HEK293T (cell line): ENCODE results near the gene RBM38.

Source experiments
- ARNT ChIP-seq: fragments of 450-650 bp; IDR thresholded peaks from 2 replicates; pipeline ENCODE4 v1.6.1; 2017; ENCODE audit warnings: mild to moderate bottlenecking
- CTBP1 ChIP-seq: fragments of 450-650 bp; IDR thresholded peaks from 2 replicates; pipeline ENCODE4 v1.6.1; 2016; ENCODE audit warnings: borderline replicate concordance
- ELF4 ChIP-seq: fragments of 450-650 bp; IDR thresholded peaks from 2 replicates; pipeline ENCODE4 v1.6.1; 2017; ENCODE audit warnings: antibody characterized with exemption
- FOXA1 ChIP-seq: fragments of 450-650 bp; IDR thresholded peaks from 2 replicates; pipeline ENCODE4 v1.6.1; 2016; ENCODE audit warnings: mild to moderate bottlenecking
- FOXK2 ChIP-seq: fragments of 450-650 bp; IDR thresholded peaks from 2 replicates; pipeline ENCODE4 v1.6.1; 2016; ENCODE audit warnings: mild to moderate bottlenecking
- FOXM1 ChIP-seq: fragments of 450-650 bp; IDR thresholded peaks from 2 replicates; pipeline ENCODE4 v1.6.1; 2017; ENCODE audit warnings: mild to moderate bottlenecking, borderline replicate concordance
- HDGF ChIP-seq: fragments of 450-650 bp; IDR thresholded peaks from 2 replicates; pipeline ENCODE4 v1.6.1; 2017; ENCODE audit warnings: antibody characterized with exemption, borderline replicate concordance
- L3MBTL2 ChIP-seq: fragments of 450-650 bp; conservative IDR thresholded peaks from 2 replicates; pipeline ENCODE4 v1.6.1; 2016; ENCODE audit warnings: mild to moderate bottlenecking
- LEF1 ChIP-seq: fragments of 450-650 bp; IDR thresholded peaks from 2 replicates; pipeline ENCODE4 v1.6.1; 2017; ENCODE audit warnings: mild to moderate bottlenecking, borderline replicate concordance
- NFRKB ChIP-seq: fragments of 450-650 bp; IDR thresholded peaks from 2 replicates; pipeline ENCODE4 v1.6.1; 2016; ENCODE audit warnings: mild to moderate bottlenecking, moderate library complexity
- PKNOX1 ChIP-seq: fragments of 450-650 bp; IDR thresholded peaks from 2 replicates; pipeline ENCODE4 v1.6.1; 2016
- SP1 ChIP-seq: fragments of 450-650 bp; IDR thresholded peaks from 2 replicates; pipeline ENCODE4 v1.6.1; 2017
- SUZ12 ChIP-seq: fragments of 450-650 bp; IDR thresholded peaks from 2 replicates; pipeline ENCODE4 v1.6.1; 2016; ENCODE audit warnings: mild to moderate bottlenecking
- TARDBP ChIP-seq: fragments of 450-650 bp; IDR thresholded peaks from 2 replicates; pipeline ENCODE4 v1.6.1; 2016

GRCh38 chr20:57450931-57451330 is 59.7 kb downstream of the RBM38 start:
- TF ChIP-seq ELF4 (no peak), FOXK2 (no peak), LEF1 (no peak), TARDBP (no peak), FOXA1 (no peak), SUZ12 (no peak), FOXM1 (no peak), SP1 (no peak), NFRKB (no peak), ARNT (no peak), HDGF (no peak), PKNOX1 (no peak), CTBP1 (no peak), L3MBTL2 (no peak)
